Fibroblast of skin of left quadriceps (primary cell): ENCODE data around the gene TDRD7.
A peak's percentile ranks its signal among the peaks of the same experiment; 100 is the strongest.

Source experiments
- DNase-seq, 2 experiments: peaks; one replicate each; pipeline ENCODE4 v3.0.0-alpha.2; 2013; ENCODE audit warnings: low read depth in 2 of 2

Gene TDRD7

DNA sequence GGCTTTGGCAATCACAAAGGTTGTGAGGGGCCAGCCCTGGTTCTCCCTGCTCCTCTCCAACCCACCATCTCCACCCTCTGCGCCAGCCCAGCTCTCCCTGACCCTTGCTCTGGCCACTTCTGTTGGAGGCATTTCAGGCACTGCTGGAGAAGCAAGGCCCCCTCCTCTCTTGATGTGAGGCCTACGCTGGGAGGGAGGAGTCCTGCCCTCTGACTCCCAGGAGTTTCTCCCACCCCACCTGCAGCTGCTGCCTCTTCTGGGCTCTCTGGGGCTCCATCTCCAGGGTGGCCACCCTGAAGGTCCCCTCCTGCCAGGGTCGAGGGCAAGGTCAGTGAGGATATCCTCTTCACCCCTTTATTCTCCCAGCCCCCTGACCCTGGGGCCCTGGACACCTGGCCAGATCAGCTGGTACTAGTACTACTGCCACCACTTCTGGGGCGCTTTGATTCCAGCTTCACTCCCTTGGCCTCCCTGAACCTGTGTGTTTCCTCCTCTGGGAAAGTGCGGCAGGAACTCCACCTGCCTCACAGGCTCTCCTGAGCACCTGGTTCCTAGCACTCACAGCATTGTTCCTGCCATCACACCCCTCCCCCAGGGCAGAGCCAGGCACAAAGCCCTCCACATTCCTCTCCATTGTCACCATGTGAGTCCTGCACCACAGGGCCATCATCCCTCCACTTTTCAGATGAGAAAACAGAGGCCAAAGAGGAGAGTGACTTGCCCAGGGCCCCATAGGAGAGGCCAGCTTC is 23.8 kb upstream of the TDRD7 start:
- DNase-seq = no peak

DNA sequence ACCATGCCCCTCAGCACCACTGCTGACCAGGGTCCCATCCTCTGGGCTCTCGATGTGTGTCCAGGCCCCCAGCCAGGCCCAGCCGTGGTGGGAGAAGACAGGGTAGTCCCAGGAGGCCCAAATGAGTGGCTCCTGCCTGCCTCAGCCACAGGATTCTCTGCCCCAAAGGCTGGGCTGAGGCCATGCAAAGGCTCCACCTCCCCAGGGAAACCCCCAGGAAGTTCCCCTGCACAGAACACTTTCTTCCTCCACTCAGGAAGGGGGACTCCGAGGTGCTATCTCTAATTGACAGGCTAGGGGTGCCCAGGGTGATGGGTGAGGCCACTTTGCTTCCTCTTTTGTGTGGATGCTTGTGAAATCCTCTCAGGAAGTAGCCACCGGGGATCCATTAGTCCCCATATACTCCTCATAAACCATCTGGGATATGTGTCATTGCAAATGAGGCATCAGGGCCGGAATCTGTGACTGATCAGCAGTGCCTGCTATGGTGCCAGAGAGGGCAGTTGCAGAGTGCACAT is 23.1 kb upstream of the TDRD7 start:
- no peak for DNase-seq

GRCh38 chr9:97389249-97389648 is 22.6 kb upstream of the TDRD7 start:
- no peak for DNase-seq

DNA sequence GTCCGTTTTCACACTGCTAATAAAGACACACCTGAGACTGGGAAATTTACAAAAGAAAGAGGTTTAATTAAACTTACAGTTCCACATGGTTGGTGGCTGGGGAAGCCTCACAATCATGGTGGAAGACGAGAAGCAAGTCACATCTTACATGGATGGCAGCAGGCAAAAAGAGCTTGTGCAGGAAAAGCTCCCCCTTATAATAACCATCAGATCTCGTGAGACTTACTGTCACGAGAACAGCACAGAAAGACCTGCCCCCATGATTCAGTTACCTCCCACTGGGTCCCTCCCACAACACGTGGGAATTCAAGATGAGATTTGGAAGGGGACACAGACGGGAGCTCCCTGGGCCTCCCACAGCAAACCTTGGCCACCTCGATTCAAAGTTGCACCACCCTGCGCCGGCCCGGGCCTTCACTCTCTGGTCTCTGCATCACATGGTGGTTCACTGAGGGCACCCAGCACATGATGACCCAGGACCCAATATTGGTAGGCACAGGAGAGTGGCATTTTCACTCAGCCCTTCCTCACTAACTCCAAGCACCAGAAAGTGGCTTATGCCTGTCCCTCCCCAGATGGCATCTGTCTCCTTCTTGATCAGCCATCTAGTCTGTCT is 21.0 kb upstream of the TDRD7 start:
- no peak for DNase-seq

DNA sequence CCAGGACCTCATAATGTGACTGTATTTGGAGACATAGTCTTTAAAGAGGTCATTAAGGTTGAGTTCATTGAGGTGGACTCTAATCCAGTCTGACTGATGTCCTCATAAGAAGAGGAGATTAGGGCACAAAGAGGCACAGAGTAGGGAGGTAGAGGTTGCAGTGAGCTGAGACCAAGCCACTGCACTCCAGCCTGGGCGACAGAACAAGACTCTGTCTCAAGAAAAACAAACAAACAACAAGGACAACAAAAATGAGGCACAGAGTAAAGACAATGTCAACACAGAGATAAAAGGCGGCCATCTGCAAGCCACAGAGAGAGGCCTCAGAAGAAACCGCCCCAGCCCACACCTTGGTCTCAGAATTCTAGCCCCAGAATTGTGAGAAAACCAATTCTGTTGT is 17.0 kb upstream of the TDRD7 start:
- no peak for DNase-seq

DNA sequence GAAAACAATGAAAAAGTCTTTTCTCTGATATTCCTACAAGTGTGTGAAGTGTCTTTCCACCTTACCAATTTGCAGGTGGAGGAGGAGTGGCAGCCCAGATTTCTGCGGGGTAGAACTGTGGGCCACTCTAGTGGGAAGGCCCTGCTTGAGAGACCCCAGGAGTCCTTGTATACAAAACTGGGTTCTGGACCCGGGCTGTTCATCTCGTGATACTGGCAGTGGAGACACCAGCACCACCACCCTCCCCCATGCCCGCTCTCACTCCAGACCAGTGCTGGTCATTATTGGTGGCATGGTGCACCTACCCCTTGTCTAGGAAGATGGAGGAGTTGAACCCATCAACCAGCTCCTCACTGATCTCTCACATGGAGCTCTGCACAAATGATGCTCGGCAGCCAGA is 16.2 kb upstream of the TDRD7 start:
- DNase-seq = no peak

GRCh38 chr9:97396256-97396655 is 15.6 kb upstream of the TDRD7 start:
- no peak for DNase-seq

- DNase-seq = no peak
Measured at GRCh38 chr9:97397220-97397619, 14.7 kb upstream of the TDRD7 start.

DNA sequence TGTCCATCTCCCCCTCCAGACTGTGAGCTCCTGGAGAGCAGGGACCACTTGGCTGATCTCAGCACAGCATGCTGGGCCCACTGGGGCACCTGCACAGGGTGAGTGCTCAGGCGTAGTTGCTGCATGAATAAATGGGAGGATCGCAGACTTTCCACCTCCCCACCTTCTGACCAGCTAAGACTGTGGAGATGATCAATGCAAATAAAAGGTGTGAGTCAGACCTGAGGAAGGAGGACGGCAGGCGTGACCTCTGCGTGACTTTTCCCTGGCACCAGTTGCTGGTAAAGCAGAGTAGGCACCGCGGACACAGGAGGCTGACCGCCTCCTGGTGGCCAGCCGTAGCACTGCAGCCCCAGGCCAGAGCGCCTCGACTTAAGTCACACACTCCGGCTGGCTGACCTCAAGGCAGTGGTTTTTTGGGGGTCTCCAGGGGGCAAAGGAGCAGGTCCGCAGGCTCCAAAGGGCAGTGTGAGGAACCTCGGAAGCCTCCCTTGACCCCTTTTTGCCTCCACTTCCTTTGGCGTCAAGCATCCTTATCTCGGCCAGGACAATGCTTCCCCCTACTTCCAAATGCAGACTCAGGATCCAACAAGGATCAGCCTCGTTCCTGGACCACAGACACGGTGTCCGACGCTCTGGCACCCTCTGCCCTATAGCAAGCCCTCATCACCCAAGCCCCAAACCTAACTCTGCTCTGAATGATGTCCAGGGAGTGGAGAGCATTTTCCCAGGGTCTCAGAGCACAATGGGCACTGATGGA is 12.7 kb upstream of the TDRD7 start:
- peak; percentile 5 to 12 for DNase-seq

DNA sequence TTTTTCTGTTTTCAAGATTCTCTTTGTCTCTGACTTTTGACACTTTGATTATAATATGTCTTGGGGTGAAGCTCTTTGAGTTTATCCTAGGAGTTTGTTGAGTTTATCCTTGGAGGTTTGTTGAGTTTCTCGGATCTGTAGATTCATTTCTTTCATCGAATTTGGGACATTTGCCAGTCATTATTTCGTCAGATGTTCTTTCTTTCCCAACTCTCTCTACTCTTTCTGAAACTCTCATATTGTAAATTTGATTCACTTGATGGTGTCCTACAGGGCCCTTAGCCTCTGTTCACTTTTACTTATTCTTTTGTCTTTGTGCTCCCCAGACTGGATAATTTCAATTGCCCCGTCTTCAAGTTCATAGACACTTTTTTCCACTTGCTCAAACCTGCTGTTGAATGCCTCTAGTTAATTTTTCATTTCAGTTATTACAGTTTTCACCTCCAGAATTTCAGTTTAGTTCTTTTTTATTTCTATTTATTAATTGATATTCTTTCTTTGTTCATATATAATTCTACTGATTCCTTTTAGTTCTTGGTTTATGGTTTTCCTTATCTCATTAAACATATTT is 8.1 kb upstream of the TDRD7 start:
- no peak for DNase-seq

GRCh38 chr9:97405551-97405950 is 6.3 kb upstream of the TDRD7 start:
- no peak for DNase-seq

DNA sequence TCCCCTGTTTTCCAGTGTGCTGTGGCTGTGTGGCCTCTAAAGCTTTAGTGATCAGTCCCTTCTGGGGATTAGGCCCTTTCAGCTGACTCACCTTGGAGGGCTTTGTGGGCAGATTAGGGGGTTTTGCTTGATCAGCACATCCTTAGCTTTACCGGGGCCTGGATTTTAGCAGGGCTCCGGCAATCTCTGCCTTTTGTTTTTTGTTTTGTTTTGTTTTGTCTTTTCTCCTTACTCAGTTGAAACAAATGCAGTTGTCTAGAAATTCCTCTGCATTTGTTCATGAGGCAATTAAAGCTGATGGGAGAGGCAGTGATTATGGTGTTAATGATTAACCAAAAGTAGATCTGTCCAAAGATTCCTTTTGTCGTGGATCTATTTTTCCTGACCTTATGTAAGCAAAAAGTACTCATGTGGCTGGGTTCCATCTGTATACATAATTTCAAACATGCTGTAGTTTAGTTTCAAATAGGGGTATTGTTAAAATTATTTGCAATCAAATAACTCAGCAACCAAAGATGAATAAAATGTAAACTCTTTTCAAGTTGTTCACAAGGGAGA is 5.2 kb upstream of the TDRD7 start:
- DNase-seq = no peak

GRCh38 chr9:97408562-97408961 is 3.3 kb upstream of the TDRD7 start:
- DNase-seq = no peak

- DNase-seq = no peak
Measured at GRCh38 chr9:97411440-97411788, 482 bp upstream of the TDRD7 start.

DNA sequence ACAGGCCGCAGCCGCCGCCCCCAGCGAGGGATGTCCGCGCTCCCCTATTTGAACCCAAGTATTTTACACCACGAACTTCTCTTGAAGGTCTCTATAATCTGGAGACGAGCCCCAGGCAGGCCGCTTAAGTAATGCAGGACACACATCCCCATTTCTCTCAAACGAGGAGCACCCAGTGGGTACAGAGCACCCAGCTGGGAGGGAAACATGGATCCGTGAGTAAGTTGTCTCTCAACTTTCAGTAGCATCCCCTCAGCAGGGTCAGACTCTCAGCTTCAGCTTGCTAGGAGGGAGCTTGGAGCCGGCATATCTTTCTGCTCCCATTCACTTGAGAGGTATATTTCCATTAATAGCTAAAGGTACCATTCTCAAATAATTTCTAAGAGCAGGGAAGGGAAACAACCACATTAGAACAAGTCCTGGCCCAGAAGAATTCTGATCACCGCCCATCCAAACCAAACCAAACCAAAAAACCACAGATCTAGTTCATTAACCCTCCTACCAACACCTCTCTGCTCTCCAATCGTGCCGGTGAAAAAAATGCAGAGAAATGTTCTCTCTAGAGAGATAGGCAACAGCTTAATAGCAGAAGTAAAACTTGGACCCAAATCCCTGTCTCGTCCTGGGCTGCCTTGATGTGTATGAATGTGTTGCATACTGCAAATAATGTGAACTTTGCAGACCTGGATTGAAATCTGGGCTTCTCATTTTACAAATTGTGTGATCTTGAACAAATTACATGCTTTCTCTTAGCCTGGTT is 910 bp downstream of the TDRD7 start:
- no peak for DNase-seq

DNA sequence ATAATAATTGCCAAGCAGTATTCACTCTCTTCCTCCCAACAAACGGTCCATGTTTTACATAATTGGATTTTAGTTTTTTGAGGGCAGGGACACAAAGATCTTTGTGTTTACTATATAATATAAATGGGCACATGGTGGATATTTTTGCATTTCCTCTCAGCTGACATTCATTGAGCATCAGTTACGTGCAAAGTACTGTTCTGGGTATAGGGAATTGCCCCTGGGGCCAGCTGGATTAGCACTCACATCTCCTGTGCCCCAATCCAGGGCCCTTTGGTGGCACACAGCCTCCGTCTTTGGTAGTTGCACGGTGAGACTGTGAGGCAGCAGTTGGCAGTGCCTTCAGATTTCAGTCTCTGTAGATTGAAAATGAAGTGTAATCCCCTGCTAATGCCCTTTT is 1.6 kb downstream of the TDRD7 start:
- no peak for DNase-seq

DNA sequence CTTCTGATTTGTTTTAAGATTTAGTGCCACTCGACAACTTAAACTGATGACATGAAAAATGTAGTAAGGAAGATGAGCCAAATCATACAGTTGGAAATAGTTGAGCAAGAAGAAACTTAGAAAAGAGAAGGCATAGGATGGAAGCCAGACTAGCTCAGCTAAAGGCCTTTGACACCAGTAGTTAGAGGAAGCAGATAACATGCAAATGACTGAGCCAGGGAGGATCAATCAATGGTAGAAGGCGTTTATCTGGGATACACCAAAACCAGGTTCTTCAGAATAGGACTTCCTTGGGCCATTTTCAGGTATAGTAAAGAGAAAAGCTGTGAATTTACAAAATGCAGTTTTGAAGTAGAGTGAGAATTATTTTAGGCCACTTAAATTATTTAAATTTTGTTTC is 3.2 kb downstream of the TDRD7 start:
- no peak for DNase-seq

- no peak for DNase-seq
Measured at GRCh38 chr9:97418880-97419279, 7.0 kb downstream of the TDRD7 start.

GRCh38 chr9:97419309-97419867 is 7.5 kb downstream of the TDRD7 start:
- no peak for DNase-seq

- no peak for DNase-seq
Measured at GRCh38 chr9:97425336-97425972, 13.6 kb downstream of the TDRD7 start.

GRCh38 chr9:97425973-97426336 is 14.1 kb downstream of the TDRD7 start:
- no peak for DNase-seq
